ENCODE data around the gene FBN1.

Gene FBN1

DNA sequence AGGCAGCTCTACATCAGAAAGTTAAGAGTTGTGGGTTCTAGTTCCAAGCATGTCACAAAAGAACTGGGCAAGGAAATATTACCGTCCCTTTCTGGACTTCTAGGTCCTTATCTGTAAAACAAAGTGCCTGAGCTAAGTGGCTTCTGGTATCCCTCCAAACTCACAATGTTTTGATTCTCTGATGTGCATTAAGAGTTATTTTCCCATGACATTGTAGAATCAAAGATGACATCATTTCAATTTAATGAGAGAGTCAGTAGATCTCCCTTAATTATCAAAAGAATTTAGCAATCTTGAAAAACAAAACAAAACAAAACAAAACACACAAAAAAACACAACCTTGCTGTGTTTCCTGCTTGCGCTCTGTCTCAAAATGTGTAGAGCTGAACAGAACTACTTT, 225.6 kb downstream of the FBN1 start:
- DNase-seq, result no peak

DNA sequence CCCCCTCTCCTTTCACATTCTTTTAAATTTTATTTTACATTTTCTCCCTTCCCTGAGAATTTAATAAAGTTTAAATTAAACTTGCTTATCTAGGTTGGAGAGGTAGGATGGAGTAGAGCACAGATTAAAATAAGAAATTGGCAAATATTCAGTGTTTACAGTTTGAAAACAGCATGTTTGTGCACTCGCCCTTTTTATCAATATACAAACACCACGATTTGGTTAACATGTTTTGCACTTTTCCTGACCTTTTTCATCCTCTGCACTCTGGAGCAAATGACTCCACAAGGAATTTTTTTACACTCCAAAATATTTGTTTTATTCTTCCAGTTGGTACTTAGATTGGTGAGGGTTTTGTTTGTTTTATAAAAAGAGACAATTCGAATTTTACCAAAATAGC, 227.2 kb downstream of the FBN1 start:
- no peak for DNase-seq

DNA sequence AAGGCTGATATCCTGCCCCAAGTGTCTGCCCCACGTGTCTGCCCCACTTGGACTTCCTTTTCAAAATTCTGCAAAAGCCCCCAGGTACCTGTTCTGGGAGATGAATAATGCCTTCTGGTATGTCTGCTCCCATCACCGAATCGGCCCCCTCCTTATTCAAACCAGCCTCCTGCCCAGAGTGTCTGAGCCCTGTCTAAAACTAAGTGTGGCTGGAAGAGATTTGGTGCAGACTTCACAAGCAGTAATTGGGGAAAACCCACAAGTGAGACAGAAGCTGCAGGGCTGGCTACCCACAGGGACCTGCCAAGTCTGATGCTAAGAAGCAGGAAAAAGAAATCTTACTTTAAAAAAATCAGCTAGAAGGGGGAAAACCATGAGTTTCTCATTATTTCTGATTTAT, 229.2 kb downstream of the FBN1 start:
- no peak for DNase-seq

DNA sequence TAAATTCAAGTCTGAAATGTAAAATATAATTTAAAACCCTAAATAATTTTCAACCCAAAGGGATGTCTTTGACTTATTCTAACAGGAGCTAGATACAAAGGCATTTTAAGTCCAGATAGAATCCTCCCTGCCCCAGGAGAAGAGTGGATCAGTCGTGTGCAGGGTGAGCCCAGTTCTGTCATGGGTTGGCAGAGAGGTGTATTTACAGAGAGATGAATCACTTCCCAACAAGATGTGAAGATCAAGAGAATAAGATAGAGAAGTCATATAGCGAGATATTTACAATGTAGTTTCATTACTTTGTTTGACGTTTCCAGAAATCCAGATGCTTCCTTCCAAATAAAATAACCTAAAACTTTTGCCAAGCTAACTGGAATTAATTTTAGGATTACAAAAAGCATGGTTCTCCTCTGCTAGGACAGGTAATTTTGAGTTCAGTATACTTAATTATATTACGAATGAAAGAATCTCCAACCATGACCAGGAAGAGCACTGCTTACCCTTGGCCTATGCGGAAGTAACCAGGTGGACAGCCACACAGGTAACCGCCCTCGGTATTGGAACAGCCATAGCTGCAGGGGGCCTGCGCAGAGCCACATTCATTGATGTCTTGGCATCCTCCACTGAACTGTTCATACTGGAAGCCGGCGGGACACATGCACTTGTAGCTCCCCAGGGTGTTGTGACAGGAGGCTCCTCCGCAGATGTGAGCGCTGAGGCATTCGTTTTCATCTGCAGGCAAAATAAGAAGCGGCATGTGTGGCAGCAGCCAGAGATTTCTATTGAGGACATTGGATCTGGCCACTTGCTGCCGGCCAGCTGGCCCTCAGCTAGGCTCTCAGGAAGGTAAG, 230.2 kb downstream of the FBN1 start:
- no peak for DNase-seq

DNA sequence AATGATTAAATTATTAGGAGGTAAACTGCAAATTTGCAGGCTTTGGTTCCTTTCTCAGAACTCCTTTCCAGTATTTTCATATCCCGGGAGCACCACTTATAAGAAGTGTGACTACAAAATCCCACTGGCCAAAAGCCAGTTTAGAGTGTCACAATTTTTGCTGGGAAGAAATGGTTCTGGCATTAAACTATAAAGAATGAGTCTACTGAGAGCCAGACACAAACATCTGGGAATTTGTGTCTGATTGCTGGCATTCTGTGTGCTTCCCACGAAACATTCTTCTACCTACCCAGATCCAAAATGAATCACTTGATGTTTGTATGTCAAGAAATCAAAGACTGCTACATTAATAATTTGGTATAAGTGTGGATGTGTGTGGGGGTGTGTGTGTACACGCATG, 231.5 kb downstream of the FBN1 start:
- DNase-seq, result no peak

DNA sequence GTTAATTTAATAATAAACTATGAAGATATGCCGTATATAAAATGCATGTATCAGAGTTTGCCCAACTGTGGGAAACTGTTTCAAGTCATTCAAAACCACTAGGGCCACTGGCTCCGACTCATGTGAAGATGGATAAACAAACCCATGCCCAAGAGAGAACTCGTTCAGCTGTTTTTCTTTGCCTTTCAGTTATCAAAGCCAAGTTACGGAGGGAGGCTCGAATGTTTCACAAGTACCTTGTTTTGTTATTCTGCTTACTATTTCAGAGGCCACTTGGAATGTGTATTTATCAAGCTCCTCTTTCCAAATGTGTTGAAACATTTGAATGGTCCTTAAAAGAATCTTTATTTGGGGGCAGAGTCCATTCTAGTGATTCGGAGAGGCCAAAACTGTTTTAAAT, 232.2 kb downstream of the FBN1 start:
- no peak for DNase-seq

DNA sequence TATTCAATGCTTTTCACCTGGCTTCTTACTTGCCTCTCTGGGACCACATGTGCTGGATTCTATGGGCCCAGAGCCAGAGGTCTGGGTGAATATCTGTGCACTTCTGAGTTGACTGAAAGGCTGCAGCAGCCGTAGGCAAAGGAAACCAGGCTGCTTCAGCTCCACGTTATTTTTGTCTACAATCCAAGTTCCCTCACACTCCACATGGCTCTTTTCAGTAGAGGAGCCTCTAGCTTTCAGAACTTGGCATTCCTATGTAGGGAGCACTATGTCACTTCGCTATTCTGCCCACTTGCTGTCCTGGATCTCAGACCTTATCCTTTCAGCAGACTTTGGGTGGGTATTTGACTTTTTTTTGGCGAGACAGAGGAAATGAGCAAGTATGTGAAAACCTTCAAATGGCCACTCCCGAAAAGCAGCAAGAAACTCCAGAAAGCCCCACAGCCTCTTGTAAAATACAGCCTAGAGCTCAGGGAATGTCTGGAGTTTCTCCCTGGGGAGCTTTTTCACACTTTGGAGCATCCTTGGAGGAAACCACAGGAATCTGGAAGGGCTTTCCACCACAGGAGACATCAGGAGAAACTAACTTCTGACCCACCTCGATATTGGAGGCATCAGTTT, 233.4 kb downstream of the FBN1 start:
- DNase-seq, result no peak

DNA sequence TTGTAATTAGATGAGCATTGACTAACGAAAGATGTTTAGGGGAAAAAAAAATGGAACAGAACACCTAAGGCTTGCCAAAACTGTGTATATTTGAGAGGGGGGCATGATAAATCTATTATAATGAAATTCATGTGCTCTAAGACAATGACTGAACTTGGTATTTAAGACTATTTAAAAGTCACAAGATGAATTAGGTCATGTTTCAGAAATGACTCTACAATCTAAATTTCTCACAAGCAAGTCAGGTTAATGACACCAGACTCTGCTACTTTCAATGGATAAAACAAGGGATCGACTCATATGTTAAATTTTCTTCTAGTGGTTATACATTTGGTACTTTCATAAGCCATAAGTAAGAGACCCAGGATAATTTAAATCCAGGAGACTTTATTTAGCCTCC, 235.9 kb downstream of the FBN1 start:
- no peak for DNase-seq

DNA sequence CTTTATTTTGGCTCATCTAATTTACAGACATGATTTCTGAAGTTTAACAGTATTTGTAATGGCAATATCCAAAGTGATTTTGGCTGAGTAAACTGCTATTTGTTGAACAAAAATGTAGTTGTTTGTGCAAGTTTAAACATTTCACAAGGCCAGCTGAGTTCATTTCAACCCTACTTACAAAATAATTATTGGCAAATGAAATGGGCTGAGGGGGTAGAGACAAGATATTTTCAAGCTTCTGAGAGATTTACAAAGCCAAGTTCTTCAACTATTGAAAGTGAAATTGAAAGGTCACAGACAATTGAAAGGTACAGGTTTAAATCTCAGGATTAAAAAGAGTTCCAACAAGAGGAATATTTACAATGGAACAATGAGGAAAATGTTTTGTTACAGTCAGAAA, 237.2 kb downstream of the FBN1 start:
- DNase-seq, result no peak

DNA sequence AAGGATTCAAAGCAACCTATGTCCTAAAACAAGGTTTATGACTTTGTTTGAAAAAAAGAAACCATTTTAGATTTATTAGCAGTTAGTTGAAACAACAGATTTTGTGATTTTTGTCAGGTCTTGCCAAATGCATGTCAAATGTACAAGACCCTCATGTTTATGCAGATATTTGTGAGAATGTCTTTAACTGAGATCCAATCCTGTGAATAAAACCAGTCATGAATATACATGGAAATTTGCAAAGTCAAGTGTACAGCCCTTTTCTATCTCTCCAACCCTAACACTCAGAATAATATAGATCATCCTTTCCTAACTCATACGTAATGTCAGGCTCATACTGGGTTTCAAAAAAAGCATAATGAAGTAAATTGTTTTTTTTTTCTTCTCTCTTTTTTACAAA, 237.9 kb downstream of the FBN1 start:
- no peak for DNase-seq

DNA sequence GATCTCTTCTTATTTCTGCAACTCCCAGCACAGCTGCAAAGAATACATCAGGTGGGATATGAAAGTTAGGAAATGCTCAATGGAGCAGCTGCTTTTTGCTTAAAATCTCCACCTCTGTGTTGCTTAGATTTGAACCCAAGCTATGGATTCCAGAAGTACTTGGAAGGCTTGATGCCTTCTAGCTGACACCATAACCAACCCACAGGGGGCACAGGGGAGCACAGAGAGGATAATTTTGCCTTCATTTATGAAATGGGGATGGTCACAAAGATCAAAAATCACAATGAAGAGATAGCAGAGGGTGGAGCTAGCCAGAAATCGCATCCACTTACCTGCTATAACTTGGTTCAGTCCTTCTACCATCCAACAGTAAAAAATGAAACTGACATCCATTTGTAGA, 238.6 kb downstream of the FBN1 start:
- no peak for DNase-seq

DNA sequence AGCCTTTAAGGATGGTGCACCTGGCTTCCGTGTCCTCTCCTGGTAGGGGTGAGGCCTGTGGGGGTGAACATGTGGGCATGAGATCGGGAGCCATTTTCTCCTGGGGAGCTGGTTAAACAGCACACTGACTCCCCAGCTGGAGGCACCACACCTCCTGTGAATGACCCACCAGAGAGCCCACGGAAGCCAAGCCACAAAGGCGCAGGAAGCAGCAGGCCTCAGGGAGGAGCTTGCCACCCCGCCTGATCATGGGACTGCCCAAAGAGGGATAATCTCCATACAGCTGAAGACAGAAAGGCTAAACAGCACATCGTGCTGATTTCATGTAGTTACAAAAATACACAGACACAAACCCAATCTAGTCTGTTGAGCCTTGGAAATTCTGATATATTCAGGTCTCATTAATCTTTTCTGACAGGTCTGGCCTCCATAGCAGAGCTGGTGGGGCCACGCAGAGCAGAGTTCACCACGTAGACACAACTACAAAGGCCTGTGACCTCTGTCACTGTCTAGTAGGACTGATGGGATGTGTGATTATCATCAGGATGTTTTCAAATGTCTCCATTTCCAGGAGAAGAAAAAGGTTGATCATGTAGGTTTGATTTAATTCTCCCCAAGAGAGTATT, 239.1 kb downstream of the FBN1 start:
- no peak for DNase-seq

DNA sequence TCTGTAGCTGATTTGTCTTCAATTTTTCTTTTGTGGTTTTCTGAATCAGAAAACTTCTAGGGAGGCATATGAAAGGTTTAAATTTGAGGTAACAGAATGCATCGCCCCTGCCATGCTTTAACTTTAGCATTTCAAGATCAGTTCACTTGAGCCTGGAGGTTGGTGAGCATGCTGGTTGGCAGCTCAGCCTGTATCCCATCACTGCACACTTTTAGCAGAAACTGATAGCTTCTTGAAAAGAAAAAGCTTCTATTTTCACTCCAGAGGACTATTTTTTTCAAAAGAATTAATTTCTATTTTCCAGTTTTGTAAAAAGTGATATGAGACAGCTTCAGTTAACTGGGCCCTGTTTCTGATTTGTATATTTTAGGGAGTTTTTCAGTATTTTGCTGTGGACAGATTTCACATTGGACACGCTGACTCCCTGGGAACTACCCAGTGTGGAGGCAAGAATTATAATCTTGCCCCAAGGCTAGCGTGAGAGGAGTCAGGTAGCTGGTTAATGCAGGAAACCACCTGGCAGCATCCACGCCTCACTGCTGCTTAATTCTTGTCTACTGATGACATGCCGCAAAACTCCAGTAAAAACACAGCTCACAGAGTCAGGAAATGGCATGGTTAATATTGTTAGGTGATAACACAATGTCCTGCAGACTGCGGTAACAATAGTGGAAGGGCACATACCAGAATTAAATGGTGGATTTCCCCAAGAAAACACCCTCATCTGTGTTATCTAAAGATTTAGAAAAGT, 242.9 kb downstream of the FBN1 start:
- no peak for DNase-seq

DNA sequence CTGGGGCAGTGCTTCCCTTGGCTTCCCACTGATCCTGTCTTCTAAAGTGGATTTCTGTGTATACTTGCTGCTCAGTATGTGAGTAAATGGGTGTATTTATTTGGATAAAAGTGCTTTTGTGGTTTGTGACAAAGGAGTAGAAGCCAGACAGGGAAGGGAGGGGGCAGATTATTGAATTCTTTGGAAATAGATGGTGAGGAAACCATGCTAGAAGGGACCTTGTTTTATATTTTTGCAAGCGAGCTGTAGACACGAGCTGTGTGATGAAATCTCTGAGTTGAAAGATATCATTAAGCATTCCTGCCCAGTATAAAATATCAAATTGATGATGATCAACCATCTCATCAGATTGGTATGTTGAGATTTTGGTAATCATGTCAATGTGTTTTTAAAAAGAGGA, 245.4 kb downstream of the FBN1 start:
- DNase-seq, result no peak

DNA sequence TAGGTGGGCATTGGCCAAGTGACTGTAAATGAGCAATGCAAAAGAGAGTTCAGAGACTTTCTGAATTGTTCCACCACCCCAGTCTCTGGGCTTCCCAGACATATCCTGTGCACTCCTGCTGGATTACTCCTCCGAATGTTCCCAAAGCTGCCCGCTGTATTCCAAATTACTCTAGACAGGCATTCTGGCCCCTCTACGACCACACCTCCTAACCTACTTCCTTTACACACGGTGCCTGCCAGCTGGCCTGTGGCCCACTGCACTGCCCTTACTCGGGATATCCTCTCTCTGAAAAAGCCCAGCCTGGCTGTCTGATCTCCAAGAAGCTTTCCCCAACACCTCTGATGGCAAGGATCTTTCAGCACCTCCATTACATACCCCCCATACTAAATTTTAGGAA, 247.7 kb downstream of the FBN1 start:
- no peak for DNase-seq

DNA sequence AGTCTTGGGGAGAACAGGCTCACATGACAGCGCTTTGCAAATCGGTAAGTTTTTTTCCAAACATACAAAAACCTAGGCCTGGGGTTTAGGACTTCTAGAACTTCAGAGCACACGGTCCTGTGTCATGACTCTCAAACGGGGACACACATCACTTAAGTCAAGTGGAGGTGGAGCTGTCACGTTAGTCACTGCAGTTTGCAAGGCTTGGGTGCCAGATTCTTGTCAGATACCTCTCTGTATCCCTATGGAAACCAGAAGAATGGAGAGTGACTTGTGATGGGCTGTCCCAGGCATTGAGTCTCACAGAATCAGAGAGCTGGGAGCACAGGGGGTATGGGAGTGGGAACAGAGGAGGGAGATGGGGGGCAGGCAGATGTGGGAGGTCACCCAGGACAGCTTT, 249.5 kb downstream of the FBN1 start:
- DNase-seq, result no peak

DNA sequence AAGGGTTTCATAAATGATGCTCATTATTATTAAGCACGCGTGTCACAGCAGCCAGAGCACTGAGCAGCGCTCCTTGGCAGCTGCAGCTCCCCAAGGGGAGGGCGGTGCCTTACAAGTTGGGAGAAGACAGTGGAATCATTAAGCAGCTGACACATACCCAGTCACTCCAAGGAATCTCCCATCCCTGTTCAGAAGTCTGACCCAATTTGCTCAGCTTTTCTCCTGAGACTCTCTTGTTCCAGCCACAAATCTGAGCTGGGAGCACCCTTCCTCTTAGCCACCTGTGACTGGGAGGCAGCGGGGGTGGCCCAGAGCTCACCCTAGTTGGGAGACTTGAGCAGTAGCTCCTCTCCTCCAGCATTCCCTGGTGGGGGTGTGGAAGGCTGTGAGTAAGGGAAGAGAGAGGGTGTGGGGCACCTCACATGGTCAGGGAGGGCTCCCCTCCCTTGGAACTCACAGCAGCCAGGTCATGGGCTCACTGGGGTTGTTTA, 249.9 kb downstream of the FBN1 start:
- DNase-seq, result no peak

DNA sequence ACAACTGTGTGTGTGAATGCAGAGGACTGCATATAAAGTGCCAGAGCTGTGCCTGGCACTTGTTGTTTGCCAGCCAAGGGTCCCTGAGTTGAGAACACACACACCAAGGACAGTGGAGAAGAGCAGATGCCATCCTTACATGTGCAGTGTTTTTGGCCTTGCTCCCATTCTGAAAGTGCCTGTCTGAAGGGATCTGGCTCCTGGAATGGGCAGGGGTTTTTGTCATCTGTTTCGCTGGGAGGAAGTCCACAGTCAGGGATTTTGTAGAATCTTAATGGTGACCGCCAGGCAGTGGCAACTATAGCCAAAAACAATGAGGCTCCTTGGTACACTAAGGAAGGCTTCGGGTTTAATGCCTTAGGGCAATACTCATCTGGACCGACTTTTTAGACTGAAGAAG, 250.5 kb downstream of the FBN1 start:
- DNase-seq, result no peak

DNA sequence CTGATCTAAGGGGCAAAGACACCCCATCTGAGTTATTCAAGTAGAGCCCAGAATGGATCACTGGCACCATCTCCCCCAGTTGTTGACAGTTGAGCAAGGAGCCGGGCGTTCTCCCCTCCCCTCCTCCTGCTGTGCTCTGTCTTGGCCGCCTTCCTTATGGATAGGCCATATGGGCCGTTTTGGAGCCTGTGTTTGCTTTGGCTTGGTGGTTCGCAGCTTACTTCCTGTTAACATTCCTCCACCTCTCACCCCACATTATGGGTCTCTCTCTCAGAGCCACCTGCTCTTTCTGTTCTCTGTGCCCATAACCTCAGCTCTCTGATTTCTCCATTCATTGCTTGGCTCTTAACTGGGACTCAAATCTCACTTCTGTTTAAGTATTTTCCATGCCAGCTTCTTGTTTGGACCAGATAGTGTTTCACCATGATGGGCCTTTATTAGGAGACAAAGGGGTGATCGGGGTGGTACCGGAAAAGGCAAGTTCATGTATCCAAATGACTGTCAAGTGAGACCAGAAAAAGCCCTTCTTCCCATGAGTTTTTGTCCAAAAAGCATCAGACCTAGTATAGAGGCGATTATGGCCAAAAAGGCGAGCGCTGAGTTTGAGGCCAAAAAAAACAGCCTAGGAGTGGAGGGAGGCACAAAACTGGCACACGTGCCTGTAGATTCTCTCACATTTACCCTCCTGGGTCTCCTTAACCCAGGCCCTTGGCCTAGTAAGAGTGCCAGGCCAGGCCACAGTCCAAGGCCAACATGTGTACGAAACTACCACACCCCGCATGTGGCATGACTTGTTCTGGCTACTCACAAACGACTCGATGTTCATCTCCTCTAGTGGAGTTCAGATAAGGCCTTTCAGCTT, 251.6 kb downstream of the FBN1 start:
- no peak for DNase-seq

DNA sequence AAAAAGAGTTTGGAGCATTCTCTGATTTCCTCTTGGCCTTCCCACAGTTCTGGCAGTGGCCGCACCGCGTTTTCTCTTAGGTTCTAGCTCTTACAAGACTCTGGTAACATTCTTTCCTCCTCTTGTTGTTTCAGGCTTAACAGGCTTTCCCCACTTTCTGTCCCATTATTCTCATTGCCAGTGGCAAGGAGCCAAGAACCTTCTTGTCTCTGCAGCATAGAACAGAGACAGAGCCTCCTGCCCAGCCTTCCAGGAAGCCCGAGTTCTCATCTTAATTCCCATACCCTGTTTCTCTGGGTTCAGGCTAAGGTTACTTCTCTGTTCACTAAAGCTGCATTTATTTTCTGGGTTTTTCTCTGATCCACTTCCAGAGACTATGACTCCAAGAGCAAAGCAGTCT, 253.2 kb downstream of the FBN1 start:
- DNase-seq, result peak; percentile 53

DNA sequence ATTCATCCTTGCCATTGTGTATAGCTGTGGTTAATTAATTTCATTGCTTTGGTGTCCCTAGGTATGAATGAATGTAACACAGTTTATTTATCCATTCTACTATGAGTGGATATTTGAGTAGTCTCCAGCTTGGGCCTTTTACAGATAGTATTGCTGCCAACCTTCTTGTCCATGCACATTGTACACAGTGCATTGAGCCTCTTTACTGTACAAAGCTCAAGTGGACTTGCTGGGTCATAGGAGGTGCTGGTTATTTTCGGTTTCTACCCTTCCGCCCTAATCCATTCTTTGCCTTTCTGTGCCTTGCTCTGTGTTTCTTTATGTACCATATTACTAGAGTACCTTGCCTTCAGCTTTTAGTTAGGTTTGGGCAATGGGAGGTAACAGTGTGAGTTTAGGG, 253.6 kb downstream of the FBN1 start:
- DNase-seq, result no peak

DNA sequence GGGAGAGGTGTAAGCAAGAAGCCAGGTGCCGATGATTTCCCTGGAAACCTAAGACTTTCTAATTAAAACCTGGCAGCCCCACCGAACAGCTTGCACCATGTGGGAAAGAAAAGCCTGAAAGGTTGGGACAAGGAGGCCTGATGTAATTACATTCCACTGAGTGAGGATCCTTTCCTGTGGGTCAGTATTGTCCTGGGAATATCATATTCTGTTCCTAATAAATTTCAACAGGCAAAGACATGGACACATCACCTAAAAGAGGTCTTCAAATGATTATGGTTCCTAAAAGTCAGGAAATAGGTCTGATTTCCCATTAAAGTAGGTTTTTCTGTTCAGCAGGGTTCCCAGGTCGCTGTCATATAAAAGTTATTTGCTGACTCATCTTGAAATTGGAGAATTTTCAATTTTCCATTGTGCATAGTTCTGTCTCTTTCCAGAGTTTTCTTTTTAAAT, 255.8 kb downstream of the FBN1 start:
- DNase-seq, result no peak
